GM19193 (cell line): ENCODE data around the gene ELFN2.

Experiments
- POLR2A ChIP-seq: IDR thresholded peaks from 4 replicates; pipeline ENCODE4 v1.6.1; 2011; ENCODE audit not compliant: insufficient read depth, insufficient read length; ENCODE audit errors: extremely low read depth

The ELFN2 gene

GRCh38 chr22:37410174-37411055, 16.9 kb downstream of the ELFN2 start:
- no peak for TF ChIP-seq POLR2A

- no peak for TF ChIP-seq POLR2A
Observed at GRCh38 chr22:37409459-37410050, 17.7 kb downstream of the ELFN2 start.

- no peak for TF ChIP-seq POLR2A
Observed at GRCh38 chr22:37409031-37409430, 18.2 kb downstream of the ELFN2 start.

GRCh38 chr22:37407856-37408255, 19.4 kb downstream of the ELFN2 start:
- TF ChIP-seq POLR2A = no peak

- TF ChIP-seq POLR2A = no peak
Observed at GRCh38 chr22:37406441-37407235, 20.6 kb downstream of the ELFN2 start.

GRCh38 chr22:37404091-37404490, 23.2 kb downstream of the ELFN2 start:
- TF ChIP-seq POLR2A = no peak

- no peak for TF ChIP-seq POLR2A
Observed at GRCh38 chr22:37403267-37403960, 23.9 kb downstream of the ELFN2 start.

- TF ChIP-seq POLR2A = no peak
Observed at GRCh38 chr22:37402184-37402506, 25.1 kb downstream of the ELFN2 start.

- no peak for TF ChIP-seq POLR2A
Observed at GRCh38 chr22:37401401-37402183, 25.7 kb downstream of the ELFN2 start.

- no peak for TF ChIP-seq POLR2A
Observed at GRCh38 chr22:37400719-37401118, 26.6 kb downstream of the ELFN2 start.

- no peak for TF ChIP-seq POLR2A
Observed at GRCh38 chr22:37397226-37397625, 30.1 kb downstream of the ELFN2 start.

- TF ChIP-seq POLR2A = no peak
Observed at GRCh38 chr22:37396488-37397084, 30.7 kb downstream of the ELFN2 start.

GRCh38 chr22:37394341-37394740, 32.9 kb downstream of the ELFN2 start:
- no peak for TF ChIP-seq POLR2A

GRCh38 chr22:37393746-37394145, 33.5 kb downstream of the ELFN2 start:
- no peak for TF ChIP-seq POLR2A
